H1 (cell line): ENCODE data around the gene TUBGCP2. TPM values are rescaled to one million over a fixed set of nuclear protein-coding genes. Genes with fewer than 3 reads are reported as not detected.
A peak's percentile ranks its signal among the peaks of the same experiment; 100 is the strongest.

Experiments
- CTCF ChIA-PET: fragments of 300-600 bp; sonication (Branson Sonifier 250); formaldehyde crosslinking; loops from one replicate; lab custom pipeline; 2021; ENCODE audit not compliant: partially characterized antibody; lab: Charles Lee
- POLR2A ChIA-PET: fragments of 300-600 bp; sonication (Branson Sonifier 250); formaldehyde crosslinking; loops from one replicate; lab custom pipeline; 2021; ENCODE audit warnings: inconsistent platforms; ENCODE audit not compliant: partially characterized antibody; lab: Charles Lee
- DNase-seq, 2 experiments: peaks; one replicate each; pipeline versions ENCODE4 v3.0.0 to v3.0.0-alpha.2; 2010 to 2022; ENCODE audit warnings: low spot score in 2 of 2, low read depth in 1 of 2, mixed read lengths in 1 of 2
- FAIRE-seq: peaks from 2 replicates; lab custom pipeline; 2011; peaks lifted over from hg19 to GRCh38; lab: Jason Lieb, UNC
- H2AFZ ChIP-seq: 2 replicates; pipeline ENCODE4 v1.8.1; 2012; ENCODE audit warnings: low read length, inconsistent platforms
- H2AK5ac ChIP-seq: 2 replicates; pipeline ENCODE4 v1.6.1; 2013; ENCODE audit warnings: low read depth, low read length
- H2BK120ac ChIP-seq: replicated peaks from 2 replicates; pipeline ENCODE3; 2013; ENCODE audit warnings: low read depth, low read length, inconsistent platforms
- H2BK12ac ChIP-seq: 2 replicates; pipeline ENCODE4 v1.6.1; 2013; ENCODE audit warnings: low read depth, low read length
- H2BK15ac ChIP-seq: 2 replicates; pipeline ENCODE4 v1.6.1; 2013; ENCODE audit warnings: low read length
- H2BK20ac ChIP-seq: 2 replicates; pipeline ENCODE4 v1.6.1; 2013; ENCODE audit warnings: low read length
- H2BK5ac ChIP-seq: 2 replicates; pipeline ENCODE4 v1.6.1; 2013; ENCODE audit warnings: low read depth, low read length
- H3K14ac ChIP-seq: 2 replicates; pipeline ENCODE4 v1.6.1; 2013; ENCODE audit warnings: inconsistent platforms; ENCODE audit not compliant: insufficient read length
- H3K18ac ChIP-seq: 2 replicates; pipeline ENCODE4 v1.6.1; 2013; ENCODE audit warnings: low read length; ENCODE audit errors: extremely low read depth
- H3K23ac ChIP-seq: 2 replicates; pipeline ENCODE4 v1.6.1; 2013; ENCODE audit warnings: inconsistent platforms; ENCODE audit not compliant: insufficient read length
- H3K23me2 ChIP-seq: 2 replicates; pipeline ENCODE4 v1.6.1; 2013; ENCODE audit warnings: low read depth, low read length
- H3K27ac ChIP-seq: 2 replicates; pipeline ENCODE4 v1.6.1; 2011; ENCODE audit warnings: low read depth, low read length, inconsistent platforms
- H3K27me3 ChIP-seq, 4 experiments: replicated peaks in 1 of 4; 1 replicate in 1 of 4; 2 replicates in 3 of 4; pipeline versions ENCODE4 v1.6.1 to v1.8.1; 2011 to 2013; ENCODE audit warnings: low read length in 3 of 4, mild to moderate bottlenecking in 3 of 4, inconsistent platforms in 2 of 4, mixed read lengths in 2 of 4, moderate library complexity in 1 of 4; ENCODE audit not compliant: control insufficient read depth in 3 of 4, insufficient read depth in 3 of 4; ENCODE audit errors: extremely low read depth in 1 of 4
- H3K36me3 ChIP-seq, 4 experiments: 2 replicates each; pipeline versions ENCODE4 v1.6.1 to v1.8.1; 2011 to 2013; ENCODE audit warnings: mild to moderate bottlenecking in 4 of 4, low read length in 3 of 4, moderate library complexity in 2 of 4, control low read depth in 1 of 4, inconsistent platforms in 1 of 4; ENCODE audit not compliant: insufficient read depth in 4 of 4, control insufficient read depth in 2 of 4
- H3K4ac ChIP-seq: replicated peaks from 2 replicates; pipeline ENCODE3; 2013; ENCODE audit warnings: low read length, low read depth, mixed read lengths, inconsistent platforms; ENCODE audit not compliant: insufficient read length
- H3K4me1 ChIP-seq, 4 experiments: replicated peaks in 1 of 4; 1 replicate in 1 of 4; 2 replicates in 3 of 4; pipeline versions ENCODE4 v1.6.1 to v1.8.1; 2011 to 2013; ENCODE audit warnings: low read length in 3 of 4, inconsistent platforms in 2 of 4, mixed read lengths in 1 of 4; ENCODE audit not compliant: insufficient read depth in 4 of 4, control insufficient read depth in 3 of 4
- H3K4me2 ChIP-seq, 2 experiments: 2 replicates each; pipeline versions ENCODE4 v1.6.1 to v1.8.1; 2011 to 2013; ENCODE audit warnings: low read depth in 2 of 2, low read length in 2 of 2, control low read depth in 1 of 2, inconsistent platforms in 1 of 2, mild to moderate bottlenecking in 1 of 2; ENCODE audit not compliant: insufficient read depth in 1 of 2
- H3K4me3 ChIP-seq, 4 experiments: fragments of 200-600, 300-600 bp in 1 of 4; sonication (generic), shearing (Covaris generic), sonication (Bioruptor Twin) in 1 of 4; 2 replicates each; pipeline versions ENCODE4 v1.5.1 to v1.8.1; 2011 to 2016; ENCODE audit warnings: low read length in 4 of 4, low read depth in 3 of 4, control low read depth in 2 of 4, inconsistent platforms in 2 of 4, mild to moderate bottlenecking in 2 of 4, mixed read lengths in 1 of 4, moderate library complexity in 1 of 4; ENCODE audit not compliant: insufficient read depth in 2 of 4; ENCODE audit errors: extremely low read depth in 1 of 4
- H3K56ac ChIP-seq: replicated peaks from 2 replicates; pipeline ENCODE3; 2013; ENCODE audit warnings: low read depth, mild to moderate bottlenecking, mixed read lengths, low read length, inconsistent platforms; ENCODE audit not compliant: insufficient read length
- H3K79me1 ChIP-seq: 2 replicates; pipeline ENCODE4 v1.6.1; 2013; ENCODE audit warnings: low read depth, low read length, control low read depth
- H3K79me2 ChIP-seq, 2 experiments: 2 replicates each; pipeline versions ENCODE4 v1.6.1 to v1.8.1; 2012 to 2013; ENCODE audit warnings: low read length in 2 of 2, mild to moderate bottlenecking in 2 of 2, inconsistent platforms in 1 of 2; ENCODE audit not compliant: insufficient read depth in 2 of 2, control insufficient read depth in 1 of 2
- H3K9ac ChIP-seq, 4 experiments: replicated peaks in 1 of 4; 1 replicate in 1 of 4; 2 replicates in 3 of 4; pipeline versions ENCODE4 v1.6.1 to v1.8.1; 2011 to 2013; ENCODE audit warnings: low read depth in 3 of 4, low read length in 3 of 4, control low read depth in 2 of 4, mild to moderate bottlenecking in 2 of 4, moderate library complexity in 2 of 4, inconsistent platforms in 1 of 4; ENCODE audit errors: extremely low read depth in 1 of 4
- H3K9me3 ChIP-seq, 2 experiments: 2 replicates each; pipeline versions ENCODE4 v1.6.1 to v1.8.1; 2012 to 2013; ENCODE audit warnings: mild to moderate bottlenecking in 2 of 2, moderate library complexity in 2 of 2, control low read depth in 1 of 2, inconsistent platforms in 1 of 2, low read depth in 1 of 2, low read length in 1 of 2, mixed read lengths in 1 of 2; ENCODE audit not compliant: insufficient read depth in 2 of 2
- H4K20me1 ChIP-seq, 2 experiments: replicated peaks in 1 of 2; 2 replicates each; pipeline versions ENCODE3 to v1.8.1; 2011 to 2013; ENCODE audit warnings: inconsistent platforms in 2 of 2, low read length in 2 of 2, mild to moderate bottlenecking in 1 of 2; ENCODE audit not compliant: insufficient read depth in 2 of 2, control insufficient read depth in 1 of 2
- H4K5ac ChIP-seq: 2 replicates; pipeline ENCODE4 v1.6.1; 2013; ENCODE audit warnings: low read length, low read depth, mixed read lengths, inconsistent platforms; ENCODE audit not compliant: insufficient read length
- H4K8ac ChIP-seq: 2 replicates; pipeline ENCODE4 v1.8.0; 2013; ENCODE audit warnings: mild to moderate bottlenecking, moderate library complexity, low read length, inconsistent platforms; ENCODE audit not compliant: insufficient read depth; ENCODE audit errors: extremely low read depth
- H4K91ac ChIP-seq: replicated peaks from 2 replicates; pipeline ENCODE3; 2013; ENCODE audit warnings: low read length, mixed read lengths, inconsistent platforms; ENCODE audit not compliant: insufficient read length
- GABPA ChIP-seq: IDR thresholded peaks from 2 replicates; pipeline ENCODE4 v1.6.1; 2011; ENCODE audit warnings: mild to moderate bottlenecking, low read length, moderate library complexity, borderline replicate concordance; ENCODE audit not compliant: insufficient read depth
- KDM4A ChIP-seq: IDR thresholded peaks from one replicate; pipeline ENCODE4 v1.7.1; 2012; ENCODE audit warnings: low read depth, mild to moderate bottlenecking, moderate library complexity, low read length, inconsistent platforms; ENCODE audit not compliant: severe bottlenecking
- MAX ChIP-seq: IDR thresholded peaks from 2 replicates; pipeline ENCODE4 v1.6.1; 2012; ENCODE audit warnings: inconsistent platforms
- SIX5 ChIP-seq: IDR thresholded peaks from 2 replicates; pipeline ENCODE4 v1.6.1; 2011; ENCODE audit warnings: mild to moderate bottlenecking, low read depth, low read length
- SUZ12 ChIP-seq: fragments of 200-600 bp; sonication (generic); IDR thresholded peaks from 2 replicates; pipeline ENCODE4 v1.6.1; 2012; ENCODE audit warnings: mild to moderate bottlenecking, inconsistent platforms, low read length, moderate library complexity, mixed read lengths
- WGBS, 2 experiments: shearing (Covaris generic) in 1 of 2; methylation state at CpG; one replicate each; pipeline versions ENCODE4 v1.1.6 to v1.1.7; 2013 to 2015; ENCODE audit warnings: low lambda C conversion rate in 2 of 2, mixed read lengths in 2 of 2, inconsistent platforms in 1 of 2, low coverage in 1 of 2, missing lambda C conversion rate in 1 of 2; ENCODE audit not compliant: insufficient replicate concordance in 2 of 2, insufficient coverage in 1 of 2, insufficient read length in 1 of 2; ENCODE audit errors: extremely low coverage in 1 of 2, missing lambda C conversion rate in 1 of 2; 5-methylcytosine and 5-hydroxymethylcytosine counted together
- polyA plus RNA-seq, 7 experiments: library from polyadenylated mRNA; depleted of rRNA in 3 of 7; stranded (reverse) in 5 of 7; unstranded in 2 of 7; fragments of >200 nt in 5 of 7; fragments of 200-250 nt in 2 of 7; gene quantifications; 1 replicate in 5 of 7; 2 replicates in 1 of 7; 4 replicates in 1 of 7; pipeline versions ENCODE4 v1.2.1 to v1.2.3, GENCODE V29; 2011 to 2013; ENCODE audit warnings: missing spikeins in 2 of 7, mixed read lengths in 2 of 7
- total RNA-seq: library from RNA; stranded (reverse); fragmentation: NEBNext Ultra II Directional; extraction: Animal tissue kit (Norgen Biotek cat#: 25700); gene quantifications from 2 replicates; pipeline ENCODE4 v1.2.1, GENCODE V29; 2021
- TF ChIP-seq, protein P1 (sequence below), 3 experiments: IDR thresholded peaks; 1 replicate in 2 of 3; 2 replicates in 1 of 3; pipeline versions ENCODE4 v1.5.1 to v1.6.1; 2011; ENCODE audit warnings: low read length in 3 of 3, mild to moderate bottlenecking in 3 of 3, inconsistent platforms in 2 of 3, low read depth in 1 of 3, moderate library complexity in 1 of 3; ENCODE audit not compliant: insufficient read depth in 1 of 3; ENCODE audit errors: control extremely low read depth in 1 of 3

TUBGCP2 gene
- total and polyA plus RNA-seq, 2 of the 8 experiments (the other 6 are each of a cell fraction or from before 2014, with no cell fraction given), result 34.9 to 51.9 TPM

DNA sequence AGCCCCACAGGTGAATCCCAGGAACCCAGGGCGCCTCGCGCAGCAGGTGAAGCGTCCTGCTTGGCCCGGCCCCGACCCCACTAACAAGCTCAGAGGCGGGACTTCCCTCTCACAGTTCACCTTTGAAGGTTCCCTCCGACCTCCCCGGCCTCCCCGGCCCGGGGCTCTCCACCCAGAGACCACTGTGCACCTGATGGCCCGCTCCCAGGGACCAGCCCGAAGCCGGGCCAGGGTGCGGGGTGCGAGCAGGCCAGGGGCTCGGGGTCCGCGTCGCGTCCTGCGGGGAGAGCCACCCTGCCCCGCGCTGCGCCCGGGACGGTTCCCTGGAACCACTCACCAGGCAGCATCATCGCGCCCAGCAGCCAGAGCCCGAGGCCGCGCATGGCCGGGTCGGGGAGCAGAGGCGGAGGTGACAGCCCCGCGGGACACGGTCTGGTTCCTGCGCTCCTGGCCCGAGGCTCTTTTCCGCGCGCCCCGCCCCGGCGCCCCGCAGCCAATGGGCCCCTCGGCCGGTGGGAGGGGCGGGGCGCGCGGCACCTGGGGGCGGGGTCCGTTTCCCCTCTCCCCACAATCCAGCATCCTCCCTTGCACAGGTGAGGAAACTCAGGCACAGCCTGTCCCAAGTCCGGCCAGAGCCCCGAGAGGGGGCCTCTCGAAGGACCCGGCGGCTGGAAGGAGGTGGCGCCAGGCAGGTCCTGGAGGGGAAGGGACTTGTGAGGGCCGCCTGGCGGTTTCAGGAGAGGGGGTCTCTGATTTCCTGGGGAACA is 32.1 kb downstream of the TUBGCP2 start, which contains the start of gene ADAM8:
ADAM8 (minus strand) TSS at position 434 of the 767 bp plus-strand sequence; CDS start at position 383, 51 bp downstream.
- Histone ChIP-seq H3K9me3 (no peaks in the 10 kb centered on the region), H3K9ac (no peak within 1 kb of the TSS), H3K27me3 (peaks cover 0 to 7% (median 4%) of the 10 kb centered on the region in 4 experiments; a peak in 6 of 7 replicates), H3K56ac (no peak within 1 kb of the TSS), H3K14ac (no peak within 1 kb of the TSS), H3K79me1 (no peaks in the 10 kb centered on the region), H4K8ac (peak within 1 kb of the TSS; percentile 51), H2AK5ac (no peak within 1 kb of the TSS), H3K23me2 (peaks cover 5% of the 10 kb centered on the region; the same call in 1 of the 2 replicates), H2AFZ (no peak within 1 kb of the TSS), H3K27ac (no peak within 1 kb of the TSS)
- DNase-seq, result peak; percentile 25 to 92
- POLR2A ChIA-PET, result interaction anchor here (0.7 to 2.4 kb wide), 9 partner anchors 9 to 71 kb away, joined by 3 to 11 read pairs (median 4); partner anchors contain the start of gene PRAP1
- WGBS, 2 experiments, result 22% methylated on average over 30 of the region's 63 CpGs; no CpG with 5 or more reads in 1 of the 2 experiments
- TF ChIP-seq SIX5 (no peak), KDM4A (peak; percentile 62), SUZ12 (no peak), GABPA (0 out of 2 replicates have a peak, but pooled peaks have one; percentile 37), MAX (peak; percentile 43; the same call in 1 of the 2 replicates)
- TF ChIP-seq, protein P1, sequence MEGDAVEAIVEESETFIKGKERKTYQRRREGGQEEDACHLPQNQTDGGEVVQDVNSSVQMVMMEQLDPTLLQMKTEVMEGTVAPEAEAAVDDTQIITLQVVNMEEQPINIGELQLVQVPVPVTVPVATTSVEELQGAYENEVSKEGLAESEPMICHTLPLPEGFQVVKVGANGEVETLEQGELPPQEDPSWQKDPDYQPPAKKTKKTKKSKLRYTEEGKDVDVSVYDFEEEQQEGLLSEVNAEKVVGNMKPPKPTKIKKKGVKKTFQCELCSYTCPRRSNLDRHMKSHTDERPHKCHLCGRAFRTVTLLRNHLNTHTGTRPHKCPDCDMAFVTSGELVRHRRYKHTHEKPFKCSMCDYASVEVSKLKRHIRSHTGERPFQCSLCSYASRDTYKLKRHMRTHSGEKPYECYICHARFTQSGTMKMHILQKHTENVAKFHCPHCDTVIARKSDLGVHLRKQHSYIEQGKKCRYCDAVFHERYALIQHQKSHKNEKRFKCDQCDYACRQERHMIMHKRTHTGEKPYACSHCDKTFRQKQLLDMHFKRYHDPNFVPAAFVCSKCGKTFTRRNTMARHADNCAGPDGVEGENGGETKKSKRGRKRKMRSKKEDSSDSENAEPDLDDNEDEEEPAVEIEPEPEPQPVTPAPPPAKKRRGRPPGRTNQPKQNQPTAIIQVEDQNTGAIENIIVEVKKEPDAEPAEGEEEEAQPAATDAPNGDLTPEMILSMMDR (IDR thresholded peaks at IDR 0.05; ENCODE audit: control extremely low read depth in 1 of 3, insufficient read depth in 1 of 3, low read depth in 1 of 3, low read length in 3 of 3), result peak in 1 of 3 experiments; percentile 1; a peak in 1 of 4 replicates
- TF ChIP-seq, all 59 proteins: peak for 4
- Histone ChIP-seq H3K4me2 (peak within 1 kb of the TSS; percentile 58 to 85), H3K79me2 (no peaks in the 10 kb centered on the region), H2BK5ac (peak within 1 kb of the TSS; percentile 24; the same call in 1 of the 2 replicates), H3K36me3 (peaks cover 2 to 7% (median 3%) of the 10 kb centered on the region in 4 experiments; a peak in 4 of 8 replicates), H3K23ac (no peak within 1 kb of the TSS), H4K91ac (no peak within 1 kb of the TSS), H2BK20ac (0 out of 2 replicates have a peak within 1 kb of the TSS, but pooled peaks have one; percentile 61), H3K18ac (no peak within 1 kb of the TSS), H2BK12ac (no peak within 1 kb of the TSS), H3K4me1 (peaks cover 0 to 13% (median 7%) of the 10 kb centered on the region in 4 experiments; a peak in 5 of 7 replicates), H2BK15ac (peak within 1 kb of the TSS; percentile 81; the same call in 1 of the 2 replicates), H3K4ac (no peak within 1 kb of the TSS), H4K20me1 (peaks cover 0 to 5% of the 10 kb centered on the region in 2 experiments), H4K5ac (no peak within 1 kb of the TSS), H2BK120ac (no peak within 1 kb of the TSS), H3K4me3 (peak within 1 kb of the TSS; percentile 26 to 60 (median 46))
- CTCF ChIA-PET, result interaction anchor here (1.0 to 2.1 kb wide), 7 partner anchors 8 to 52 kb away, joined by 3 to 10 read pairs (median 4); no protein-coding TSS in a partner anchor
- no peak for FAIRE-seq
